ENCODE measurements around the gene FHL3. TPM values are rescaled to one million over a fixed set of nuclear protein-coding genes. Genes with fewer than 3 reads are reported as not detected.

FHL3 gene
- total and polyA plus RNA-seq, 2 of the 8 experiments (the other 6 are each of a cell fraction or from before 2014, with no cell fraction given) = 14.3 to 35.6 TPM

DNA sequence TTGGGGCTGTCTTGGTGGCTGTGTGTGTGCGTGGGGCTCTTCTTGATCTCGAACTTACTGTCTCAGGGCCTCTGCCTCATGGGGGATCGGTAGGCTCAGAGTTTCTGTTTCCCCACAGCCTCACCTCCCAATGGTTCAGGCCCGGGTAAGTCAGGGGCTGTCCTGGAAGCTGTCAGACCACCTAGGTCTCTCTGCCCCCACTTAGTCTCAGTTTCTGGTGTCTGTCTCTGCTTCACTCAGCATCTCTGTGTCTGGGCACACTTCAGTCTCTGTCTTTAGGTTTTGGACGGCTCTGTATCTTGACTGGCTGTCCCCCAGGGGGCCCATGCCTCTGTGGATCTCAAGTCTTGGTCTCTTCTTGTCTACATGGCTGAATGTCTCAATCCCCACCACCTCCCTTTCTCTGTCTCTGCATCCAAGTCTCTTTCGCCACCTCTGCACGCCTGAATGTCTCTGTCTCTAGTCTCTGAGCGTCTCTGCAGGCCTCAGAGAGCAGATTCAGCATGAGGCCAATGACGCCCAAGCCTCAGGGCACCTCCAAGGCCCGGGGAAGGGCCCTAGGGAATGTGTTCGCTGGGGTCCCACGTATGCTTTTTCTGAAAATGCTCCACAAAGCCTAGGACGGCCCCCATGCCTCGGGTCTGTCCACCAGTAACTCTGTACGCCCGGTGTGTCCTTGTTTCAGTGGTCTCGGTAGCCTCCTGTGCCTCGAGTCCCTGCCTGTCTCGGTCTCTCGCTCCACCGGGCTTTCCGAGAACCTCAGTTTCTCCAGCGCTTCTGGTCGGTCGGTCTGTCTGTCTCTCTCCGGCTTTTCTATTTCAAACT is 818 bp downstream of the FHL3 start:
- H2BK12ac ChIP-seq (ENCODE audit: low read depth, low read length) = peak overlapping the region; percentile 53; the same call in 1 of the 2 replicates
- no peak overlapping the region for H2AFZ ChIP-seq (ENCODE audit: low read length)

More for the DNA sequence above, 818 bp downstream of the FHL3 start:
- Histone ChIP-seq H3K4me3 (ENCODE audit: extremely low read depth in 1 of 4, insufficient read depth in 2 of 4, low read depth in 3 of 4, low read length in 4 of 4) (peak overlapping the region; percentile 60 to 72 (median 66)), H3K23me2 (ENCODE audit: low read depth, low read length) (peaks cover 7% of the 10 kb centered on the region), H3K9me3 (ENCODE audit: insufficient read depth in 2 of 2, low read depth in 1 of 2, low read length in 1 of 2) (no peaks in the 10 kb centered on the region), H3K18ac (ENCODE audit: extremely low read depth, low read length) (peak overlapping the region; percentile 62), H3K79me1 (ENCODE audit: low read depth, low read length) (peaks cover 4% of the 10 kb centered on the region; the same call in 1 of the 2 replicates), H3K9ac (replicated peaks in 1 of 4; ENCODE audit: extremely low read depth in 1 of 4, low read depth in 3 of 4, low read length in 3 of 4) (peak overlapping the region in 3 of 4 experiments; percentile 38 to 66 (median 39); a peak in 4 of 7 replicates), H3K27me3 (replicated peaks in 1 of 4; ENCODE audit: control insufficient read depth in 3 of 4, extremely low read depth in 1 of 4, insufficient read depth in 3 of 4, low read length in 3 of 4) (peaks cover 0 to 3% (median 1%) of the 10 kb centered on the region in 4 experiments; a peak in 1 of 7 replicates), H3K79me2 (ENCODE audit: control insufficient read depth in 1 of 2, insufficient read depth in 2 of 2, low read length in 2 of 2) (peaks cover 0 to 21% of the 10 kb centered on the region in 2 experiments; a peak in 3 of 4 replicates), H3K4me1 (replicated peaks in 1 of 4; ENCODE audit: control insufficient read depth in 3 of 4, insufficient read depth in 4 of 4, low read length in 3 of 4) (peaks cover 22 to 52% (median 38%) of the 10 kb centered on the region in 4 experiments), H4K8ac (ENCODE audit: extremely low read depth, insufficient read depth, low read length) (no peak overlapping the region), H2AK5ac (ENCODE audit: low read depth, low read length) (peak overlapping the region; percentile 11; the same call in 1 of the 2 replicates), H3K27ac (ENCODE audit: low read depth, low read length) (no peak overlapping the region), H3K4ac (replicated peaks; ENCODE audit: insufficient read length, low read depth, low read length) (peak overlapping the region; percentile 36), H4K5ac (ENCODE audit: insufficient read length, low read depth, low read length) (no peak overlapping the region), H2BK5ac (ENCODE audit: low read depth, low read length) (peak overlapping the region; percentile 8; the same call in 1 of the 2 replicates), H3K23ac (ENCODE audit: insufficient read length) (no peak overlapping the region), H3K4me2 (ENCODE audit: insufficient read depth in 1 of 2, low read depth in 2 of 2, low read length in 2 of 2) (peak overlapping the region; percentile 86 to 93), H4K91ac (replicated peaks; ENCODE audit: insufficient read length, low read length) (no peak overlapping the region), H2BK20ac (ENCODE audit: low read length) (peak overlapping the region; percentile 48; the same call in 1 of the 2 replicates), H3K14ac (ENCODE audit: insufficient read length) (no peak overlapping the region), H4K20me1 (replicated peaks in 1 of 2; ENCODE audit: control insufficient read depth in 1 of 2, insufficient read depth in 2 of 2, low read length in 2 of 2) (no peaks in the 10 kb centered on the region), H2BK120ac (replicated peaks; ENCODE audit: low read depth, low read length) (no peak overlapping the region), H3K56ac (replicated peaks; ENCODE audit: insufficient read length, low read depth, low read length) (no peak overlapping the region), H3K36me3 (ENCODE audit: control insufficient read depth in 2 of 4, insufficient read depth in 4 of 4, low read length in 3 of 4) (no peaks in the 10 kb centered on the region), H2BK15ac (ENCODE audit: low read length) (peak overlapping the region; percentile 88; the same call in 1 of the 2 replicates)
- TF ChIP-seq KDM4A (IDR thresholded peaks at IDR 0.05; ENCODE audit: low read depth, low read length, severe bottlenecking) = peak; percentile 15
- TF ChIP-seq RFX5 (IDR thresholded peaks at IDR 0.05; ENCODE audit: borderline replicate concordance, low read depth, low read length) = no peak
- 0 out of 3 replicates have a peak, but pooled peaks of 1 of the 2 experiments have one; percentile 2 for TF ChIP-seq POLR2A (IDR thresholded peaks at IDR 0.05; ENCODE audit: control extremely low read depth in 1 of 2, low read depth in 2 of 2, low read length in 2 of 2)
- TF ChIP-seq RBBP5 (IDR thresholded peaks at IDR 0.05; ENCODE audit: borderline replicate concordance, low read depth, low read length) = 0 out of 2 replicates have a peak, but pooled peaks have one; percentile 22
- 0 out of 2 replicates have a peak, but pooled peaks have one; percentile 14 for TF ChIP-seq SP1 (IDR thresholded peaks at IDR 0.05; ENCODE audit: low read depth, low read length)
- 24% methylated on average over 17 of the region's 26 CpGs; no CpG with 5 or more reads in 1 of the 2 experiments for WGBS, 2 experiments (ENCODE audit: extremely low coverage in 1 of 2, insufficient coverage in 1 of 2, insufficient read length in 1 of 2, insufficient replicate concordance in 2 of 2, low coverage in 1 of 2, low lambda C conversion rate in 2 of 2, missing lambda C conversion rate in 1 of 2)
- POLR2A ChIA-PET (ENCODE audit: partially characterized antibody) = interaction anchor here (0.6 to 5.6 kb wide), 7 partner anchors 9 to 41 kb away, joined by 3 to 31 read pairs (median 5); partner anchors contain the start of gene SF3A3
- DNase-seq (ENCODE audit: low read depth in 1 of 2, low spot score in 2 of 2) (peak in 1 of 2 experiments; percentile 53), FAIRE-seq (no peak)
- CTCF ChIA-PET (ENCODE audit: partially characterized antibody) = interaction anchor here (1.1 to 1.6 kb wide), 4 partner anchors 17 to 499 kb away, joined by 3 to 4 read pairs (median 4); no protein-coding TSS in a partner anchor
